ENCODE data around the gene OPTC.

OPTC gene

GRCh38 chr1:203526572-203526971, 32.6 kb downstream of the OPTC start:
- intact Hi-C loops (cut with DNase I) = no loop called here
- peak in 1 of 10 donors; percentile 31 for DNase-seq

GRCh38 chr1:203527013-203527412, 33.1 kb downstream of the OPTC start:
- peak in 1 of 10 donors; percentile 17 for DNase-seq
- intact Hi-C loops (cut with DNase I) = no loop called here

- intact Hi-C loops (cut with DNase I) = no loop called here
- DNase-seq = peak in 1 of 10 donors; percentile 6
Observed at GRCh38 chr1:203528063-203528462, 34.1 kb downstream of the OPTC start.

- DNase-seq = peak in 2 of 10 donors; percentile 25 to 71
- intact Hi-C loops (cut with DNase I) = no loop called here
Observed at GRCh38 chr1:203528976-203529835, 35.3 kb downstream of the OPTC start.

GRCh38 chr1:203531063-203531462, 37.1 kb downstream of the OPTC start:
- intact Hi-C loops (cut with DNase I) = no loop called here
- DNase-seq = peak in 2 of 10 donors; percentile 71 to 86

- intact Hi-C loops (cut with DNase I) = no loop called here
- DNase-seq = no peak
Observed at GRCh38 chr1:203534012-203534411, 40.1 kb downstream of the OPTC start.

- intact Hi-C loops (cut with DNase I) = no loop called here
- DNase-seq = peak in 1 of 10 donors; percentile 82
Observed at GRCh38 chr1:203534526-203534925, 40.6 kb downstream of the OPTC start.

GRCh38 chr1:203536575-203536974, 42.6 kb downstream of the OPTC start:
- no peak for DNase-seq
- intact Hi-C loops (cut with DNase I) = no loop called here

GRCh38 chr1:203536980-203537455, 43.1 kb downstream of the OPTC start:
- intact Hi-C loops (cut with DNase I) = no loop called here
- peak in 1 of 10 donors; percentile 9 for DNase-seq

- intact Hi-C loops (cut with DNase I) = no loop called here
Observed at GRCh38 chr1:203537806-203538464, 44.0 kb downstream of the OPTC start.

GRCh38 chr1:203538726-203539125, 44.8 kb downstream of the OPTC start:
- no peak for DNase-seq
- intact Hi-C loops (cut with DNase I) = no loop called here

More at GRCh38 chr1:203537806-203538464, 44.0 kb downstream of the OPTC start:
- peak in 1 of 10 donors; percentile 8 for DNase-seq

- no peak for DNase-seq
- intact Hi-C loops (cut with DNase I) = no loop called here
Observed at GRCh38 chr1:203539831-203540546, 46.0 kb downstream of the OPTC start.

GRCh38 chr1:203544485-203544884, 50.5 kb downstream of the OPTC start:
- DNase-seq = no peak
- intact Hi-C loops (cut with DNase I) = no loop called here

- DNase-seq = no peak
Observed at GRCh38 chr1:203544978-203545816, 51.2 kb downstream of the OPTC start.

GRCh38 chr1:203546274-203546673, 52.3 kb downstream of the OPTC start:
- no peak for DNase-seq
- intact Hi-C loops (cut with DNase I) = no loop called here

More at GRCh38 chr1:203544978-203545816, 51.2 kb downstream of the OPTC start:
- intact Hi-C loops (cut with DNase I) = no loop called here

GRCh38 chr1:203547147-203547546, 53.2 kb downstream of the OPTC start:
- intact Hi-C loops (cut with DNase I) = no loop called here
- peak in 1 of 10 donors; percentile 30 for DNase-seq

GRCh38 chr1:203547771-203548421, 53.9 kb downstream of the OPTC start:
- intact Hi-C loops (cut with DNase I) = no loop called here
- peak in 1 of 10 donors; percentile 41 for DNase-seq

GRCh38 chr1:203548892-203549291, 54.9 kb downstream of the OPTC start:
- intact Hi-C loops (cut with DNase I) = no loop called here
- DNase-seq = no peak

GRCh38 chr1:203549309-203549708, 55.4 kb downstream of the OPTC start:
- no peak for DNase-seq
- intact Hi-C loops (cut with DNase I) = no loop called here
